ENCODE data around the gene KRTAP10-1.

The KRTAP10-1 gene

GRCh38 chr21:44518686-44519085 is 21.3 kb downstream of the KRTAP10-1 start:
- Histone ChIP-seq H3K36me3 (ENCODE audit: insufficient read depth, low read length) (no peaks in the 10 kb centered on the region), H3K79me2 (ENCODE audit: control insufficient read depth, insufficient read depth, low read length, unreplicated experiment) (no peaks in the 10 kb centered on the region), H3K4me1 (ENCODE audit: control insufficient read depth, insufficient read depth, low read length, unreplicated experiment) (no peaks in the 10 kb centered on the region), H3K27me3 (ENCODE audit: insufficient read depth, low read length) (no peaks in the 10 kb centered on the region), H2AFZ (ENCODE audit: low read length, unreplicated experiment) (no peak overlapping the region), H3K27ac (ENCODE audit: low read depth, low read length) (no peak overlapping the region), H3K4me3 (ENCODE audit: low read depth, low read length) (no peak overlapping the region)

- Histone ChIP-seq H3K4me1 (ENCODE audit: control insufficient read depth, insufficient read depth, low read length, unreplicated experiment) (no peaks in the 10 kb centered on the region), H3K36me3 (ENCODE audit: insufficient read depth, low read length) (no peaks in the 10 kb centered on the region), H3K27me3 (ENCODE audit: insufficient read depth, low read length) (no peaks in the 10 kb centered on the region), H3K79me2 (ENCODE audit: control insufficient read depth, insufficient read depth, low read length, unreplicated experiment) (no peaks in the 10 kb centered on the region), H2AFZ (ENCODE audit: low read length, unreplicated experiment) (no peak overlapping the region), H3K27ac (ENCODE audit: low read depth, low read length) (no peak overlapping the region), H3K4me3 (ENCODE audit: low read depth, low read length) (no peak overlapping the region)
Observed at GRCh38 chr21:44517175-44517899, 22.7 kb downstream of the KRTAP10-1 start.

- Histone ChIP-seq H3K27ac (ENCODE audit: low read depth, low read length) (no peak overlapping the region), H3K4me1 (ENCODE audit: control insufficient read depth, insufficient read depth, low read length, unreplicated experiment) (no peaks in the 10 kb centered on the region), H3K4me3 (ENCODE audit: low read depth, low read length) (no peak overlapping the region), H3K27me3 (ENCODE audit: insufficient read depth, low read length) (no peaks in the 10 kb centered on the region), H3K36me3 (ENCODE audit: insufficient read depth, low read length) (no peaks in the 10 kb centered on the region), H2AFZ (ENCODE audit: low read length, unreplicated experiment) (no peak overlapping the region), H3K79me2 (ENCODE audit: control insufficient read depth, insufficient read depth, low read length, unreplicated experiment) (no peaks in the 10 kb centered on the region)
Observed at GRCh38 chr21:44516828-44517174, 23.2 kb downstream of the KRTAP10-1 start.

- Histone ChIP-seq H3K27me3 (ENCODE audit: insufficient read depth, low read length) (0 out of 2 replicates have a peak, but pooled peaks cover 3% of the 10 kb centered on the region), H3K4me3 (ENCODE audit: low read depth, low read length) (no peak overlapping the region), H3K4me1 (ENCODE audit: control insufficient read depth, insufficient read depth, low read length, unreplicated experiment) (no peaks in the 10 kb centered on the region), H3K79me2 (ENCODE audit: control insufficient read depth, insufficient read depth, low read length, unreplicated experiment) (no peaks in the 10 kb centered on the region), H2AFZ (ENCODE audit: low read length, unreplicated experiment) (no peak overlapping the region), H3K36me3 (ENCODE audit: insufficient read depth, low read length) (no peaks in the 10 kb centered on the region), H3K27ac (ENCODE audit: low read depth, low read length) (no peak overlapping the region)
Observed at GRCh38 chr21:44516342-44516741, 23.7 kb downstream of the KRTAP10-1 start.

GRCh38 chr21:44515359-44516165 is 24.4 kb downstream of the KRTAP10-1 start:
- Histone ChIP-seq H3K27ac (ENCODE audit: low read depth, low read length) (no peak overlapping the region), H3K4me3 (ENCODE audit: low read depth, low read length) (no peak overlapping the region), H2AFZ (ENCODE audit: low read length, unreplicated experiment) (no peak overlapping the region), H3K79me2 (ENCODE audit: control insufficient read depth, insufficient read depth, low read length, unreplicated experiment) (no peaks in the 10 kb centered on the region), H3K4me1 (ENCODE audit: control insufficient read depth, insufficient read depth, low read length, unreplicated experiment) (no peaks in the 10 kb centered on the region), H3K27me3 (ENCODE audit: insufficient read depth, low read length) (0 out of 2 replicates have a peak, but pooled peaks cover 5% of the 10 kb centered on the region), H3K36me3 (ENCODE audit: insufficient read depth, low read length) (no peaks in the 10 kb centered on the region)

GRCh38 chr21:44514746-44515358 is 25.1 kb downstream of the KRTAP10-1 start:
- Histone ChIP-seq H3K4me3 (ENCODE audit: low read depth, low read length) (no peak overlapping the region), H3K27me3 (ENCODE audit: insufficient read depth, low read length) (0 out of 2 replicates have a peak, but pooled peaks cover 5% of the 10 kb centered on the region), H2AFZ (ENCODE audit: low read length, unreplicated experiment) (no peak overlapping the region)

GRCh38 chr21:44514218-44514520 is 25.8 kb downstream of the KRTAP10-1 start:
- Histone ChIP-seq H3K4me1 (ENCODE audit: control insufficient read depth, insufficient read depth, low read length, unreplicated experiment) (no peaks in the 10 kb centered on the region), H3K4me3 (ENCODE audit: low read depth, low read length) (no peak overlapping the region), H3K27ac (ENCODE audit: low read depth, low read length) (no peak overlapping the region), H3K36me3 (ENCODE audit: insufficient read depth, low read length) (no peaks in the 10 kb centered on the region), H2AFZ (ENCODE audit: low read length, unreplicated experiment) (no peak overlapping the region), H3K79me2 (ENCODE audit: control insufficient read depth, insufficient read depth, low read length, unreplicated experiment) (no peaks in the 10 kb centered on the region), H3K27me3 (ENCODE audit: insufficient read depth, low read length) (0 out of 2 replicates have a peak, but pooled peaks cover 5% of the 10 kb centered on the region)

More at GRCh38 chr21:44514746-44515358, 25.1 kb downstream of the KRTAP10-1 start:
- H3K36me3 ChIP-seq (ENCODE audit: insufficient read depth, low read length), result no peaks in the 10 kb centered on the region
- no peaks in the 10 kb centered on the region for H3K79me2 ChIP-seq (ENCODE audit: control insufficient read depth, insufficient read depth, low read length, unreplicated experiment)
- H3K27ac ChIP-seq (ENCODE audit: low read depth, low read length), result no peak overlapping the region
- no peaks in the 10 kb centered on the region for H3K4me1 ChIP-seq (ENCODE audit: control insufficient read depth, insufficient read depth, low read length, unreplicated experiment)

- no peak overlapping the region for H3K27ac ChIP-seq (ENCODE audit: low read depth, low read length)
- H3K79me2 ChIP-seq (ENCODE audit: control insufficient read depth, insufficient read depth, low read length, unreplicated experiment), result no peaks in the 10 kb centered on the region
- no peak overlapping the region for H3K4me3 ChIP-seq (ENCODE audit: low read depth, low read length)
- H3K4me1 ChIP-seq (ENCODE audit: control insufficient read depth, insufficient read depth, low read length, unreplicated experiment), result no peaks in the 10 kb centered on the region
- H3K36me3 ChIP-seq (ENCODE audit: insufficient read depth, low read length), result no peaks in the 10 kb centered on the region
- 0 out of 2 replicates have a peak, but pooled peaks cover 9% of the 10 kb centered on the region for H3K27me3 ChIP-seq (ENCODE audit: insufficient read depth, low read length)
- no peak overlapping the region for H2AFZ ChIP-seq (ENCODE audit: low read length, unreplicated experiment)
Observed at GRCh38 chr21:44513389-44514217, 26.4 kb downstream of the KRTAP10-1 start.

GRCh38 chr21:44512496-44513388 is 27.3 kb downstream of the KRTAP10-1 start:
- 0 out of 2 replicates have a peak, but pooled peaks cover 13% of the 10 kb centered on the region for H3K27me3 ChIP-seq (ENCODE audit: insufficient read depth, low read length)
- H3K36me3 ChIP-seq (ENCODE audit: insufficient read depth, low read length), result no peaks in the 10 kb centered on the region
- H3K27ac ChIP-seq (ENCODE audit: low read depth, low read length), result no peak overlapping the region
- no peak overlapping the region for H2AFZ ChIP-seq (ENCODE audit: low read length, unreplicated experiment)
- no peak overlapping the region for H3K4me3 ChIP-seq (ENCODE audit: low read depth, low read length)
- no peaks in the 10 kb centered on the region for H3K79me2 ChIP-seq (ENCODE audit: control insufficient read depth, insufficient read depth, low read length, unreplicated experiment)
- no peaks in the 10 kb centered on the region for H3K4me1 ChIP-seq (ENCODE audit: control insufficient read depth, insufficient read depth, low read length, unreplicated experiment)

Measured in ACC112 (cell line).